Fibroblast of villous mesenchyme (primary cell): Measurements from ENCODE around the gene RERE. TPM values are rescaled to one million over a fixed set of nuclear protein-coding genes. Genes with fewer than 3 reads are reported as not detected.

ENCODE experiments used
- DNase-seq: peaks from one replicate; pipeline ENCODE4 v3.0.0-alpha.2; 2010; ENCODE audit warnings: low read depth
- H3K4me3 ChIP-seq: 2 replicates; pipeline ENCODE4 v1.5.1; 2011; ENCODE audit warnings: low read depth, mild to moderate bottlenecking, low read length
- CTCF ChIP-seq: IDR thresholded peaks from 2 replicates; pipeline ENCODE4 v1.5.1; 2012; ENCODE audit warnings: low read depth, mild to moderate bottlenecking, low read length; ENCODE audit not compliant: insufficient read depth
- total RNA-seq: library from RNA; depleted of rRNA; stranded (reverse); fragments of >200 nt; gene quantifications from 2 replicates; pipeline ENCODE4 v1.2.3, GENCODE V29; 2012

Gene RERE
- total RNA-seq, 1 donor = 51.4 TPM

GRCh38 chr1:8551057-8551456 lies 266.4 kb downstream of the RERE start:
- H3K4me3 ChIP-seq = no peak overlapping the region
- no peak for DNase-seq
- no peak for TF ChIP-seq CTCF

DNA sequence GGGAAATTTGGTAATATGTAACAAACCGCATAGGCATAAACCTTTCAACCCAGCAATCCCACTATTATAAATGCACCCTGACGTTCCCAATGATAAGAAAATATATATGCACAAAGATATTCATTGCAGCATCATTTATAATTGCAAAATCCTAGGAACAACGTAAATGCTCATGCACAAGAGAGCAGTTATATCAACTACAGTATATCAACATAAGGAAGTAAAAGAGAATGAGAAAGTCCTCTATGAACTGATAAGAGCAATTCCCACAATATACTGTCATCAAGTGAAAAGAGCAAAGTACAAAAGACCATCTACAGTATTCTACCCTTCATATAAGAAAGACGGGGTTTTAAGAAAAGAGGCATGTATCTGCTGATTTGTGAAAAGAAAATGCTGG lies 269.6 kb downstream of the RERE start:
- TF ChIP-seq CTCF = no peak
- DNase-seq = peak; percentile 89
- H3K4me3 ChIP-seq = no peak overlapping the region

DNA sequence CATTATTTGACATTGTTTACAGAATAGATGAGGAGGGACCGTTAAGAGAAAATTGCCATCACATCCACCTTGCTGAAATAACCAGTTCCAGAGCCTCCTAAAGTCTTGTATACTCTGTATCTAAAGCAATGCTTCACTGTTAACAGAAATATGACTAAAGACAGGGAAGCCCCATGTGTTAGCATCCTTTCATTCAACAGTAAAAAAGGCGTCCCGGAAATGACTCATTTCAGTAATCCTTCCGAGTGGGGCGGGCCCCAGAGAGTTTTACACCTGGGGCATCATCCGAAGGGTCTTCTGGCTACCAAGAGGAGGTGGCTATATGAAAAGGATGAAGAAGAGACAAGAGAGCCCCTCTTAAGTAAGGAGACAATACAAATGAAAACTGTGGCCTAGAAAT lies 272.4 kb downstream of the RERE start:
- no peak overlapping the region for H3K4me3 ChIP-seq
- DNase-seq = no peak
- no peak for TF ChIP-seq CTCF

DNA sequence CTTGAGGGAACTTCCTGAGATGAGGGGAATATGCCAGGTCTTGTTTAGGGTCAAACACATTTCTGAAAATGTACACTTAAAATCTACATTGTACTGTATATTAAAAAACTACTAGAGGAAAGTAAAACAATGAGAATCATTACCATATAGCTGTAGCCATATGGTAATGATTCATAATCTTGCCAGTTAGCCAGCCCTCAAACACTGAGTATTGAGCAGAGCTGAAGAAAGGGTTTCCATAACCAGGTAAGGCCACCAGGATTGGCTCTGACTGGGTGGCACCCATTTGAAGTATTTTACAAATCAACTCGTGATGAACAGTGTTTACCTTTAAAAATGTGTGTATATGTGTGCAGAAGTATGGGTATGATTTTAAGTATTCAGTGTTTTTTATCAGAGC lies 272.8 kb downstream of the RERE start:
- TF ChIP-seq CTCF = no peak
- DNase-seq = no peak
- H3K4me3 ChIP-seq = no peak overlapping the region

GRCh38 chr1:8543965-8544364 lies 273.5 kb downstream of the RERE start:
- no peak for TF ChIP-seq CTCF
- DNase-seq = no peak
- no peak overlapping the region for H3K4me3 ChIP-seq

DNA sequence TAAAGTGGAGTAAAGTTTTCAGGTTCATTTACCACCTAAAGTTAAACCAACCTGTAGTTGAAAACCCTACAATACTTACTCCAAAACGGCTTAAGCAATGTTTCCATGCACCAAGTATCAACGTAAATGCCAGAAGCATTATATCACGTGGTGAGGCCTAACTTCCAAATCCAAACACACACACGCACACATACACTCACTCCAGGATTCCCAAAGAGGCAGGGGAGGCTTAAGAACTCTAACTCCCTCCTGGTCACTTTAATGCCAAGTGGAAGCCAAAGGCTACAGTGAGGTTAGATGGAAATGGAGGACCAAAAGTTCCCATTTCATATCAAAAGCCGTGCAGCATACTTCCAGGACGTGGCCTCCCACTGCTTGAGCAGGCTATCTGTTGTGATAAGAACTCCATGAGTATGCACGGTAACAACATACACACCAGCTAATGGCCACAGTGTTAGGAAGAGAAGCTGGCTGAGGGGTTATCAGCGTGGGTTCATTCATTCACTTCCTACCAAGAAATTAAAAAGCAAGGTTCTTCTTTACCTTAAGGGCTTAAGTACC lies 275.4 kb downstream of the RERE start:
- H3K4me3 ChIP-seq = no peak overlapping the region
- TF ChIP-seq CTCF = no peak
- peak; percentile 78 for DNase-seq

DNA sequence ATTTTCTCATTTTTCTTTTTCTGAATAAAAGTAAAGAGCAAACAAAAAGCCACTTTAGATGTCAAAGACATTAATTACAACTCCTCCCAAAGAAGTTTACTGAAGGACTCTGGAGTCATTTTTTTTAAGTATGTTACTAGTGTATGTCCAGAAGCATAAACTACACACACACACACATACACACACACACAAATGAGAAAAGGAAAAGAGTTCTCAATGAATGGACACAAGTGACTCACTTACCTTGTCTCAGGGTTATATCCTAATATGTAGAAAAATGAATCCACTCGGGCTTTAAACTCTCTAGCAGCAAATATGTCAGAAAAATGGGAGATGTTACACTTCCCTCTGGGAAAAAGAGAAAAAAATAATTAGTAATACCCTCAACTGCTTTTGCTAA lies 276.5 kb downstream of the RERE start:
- H3K4me3 ChIP-seq = no peak overlapping the region
- peak; percentile 20 for DNase-seq

More for the DNA sequence above, 276.5 kb downstream of the RERE start:
- no peak for TF ChIP-seq CTCF
